ENCODE results near the gene OTUD3. TPM values are rescaled to one million over a fixed set of nuclear protein-coding genes. Genes with fewer than 3 reads are reported as not detected.

Gene OTUD3
- total RNA-seq, 4 donors from 2014 or later = 4.4 to 7.6 (median 5.3) TPM

- peak; percentile 89 for DNase-seq (ENCODE audit: low spot score)
- ATAC-seq (ENCODE audit: low FRiP score) = peak; percentile 77
- TF ChIP-seq CTCF (IDR thresholded peaks at IDR 0.05) = peak in 2 of 3 donors; percentile 45 to 82
Observed at GRCh38 chr1:19918057-19918456, 35.9 kb downstream of the OTUD3 start.

- ATAC-seq (ENCODE audit: low FRiP score) = no peak
- no peak for TF ChIP-seq CTCF (IDR thresholded peaks at IDR 0.05)
- DNase-seq (ENCODE audit: low spot score) = no peak
Observed at GRCh38 chr1:19920132-19920710, 38.0 kb downstream of the OTUD3 start.

GRCh38 chr1:19921310-19921709 lies 39.1 kb downstream of the OTUD3 start:
- no peak for TF ChIP-seq CTCF (IDR thresholded peaks at IDR 0.05)
- no peak for ATAC-seq (ENCODE audit: low FRiP score)
- DNase-seq (ENCODE audit: low spot score) = no peak

GRCh38 chr1:19922015-19922688 lies 40.0 kb downstream of the OTUD3 start:
- TF ChIP-seq CTCF (IDR thresholded peaks at IDR 0.05) = no peak
- no peak for DNase-seq (ENCODE audit: low spot score)
- no peak for ATAC-seq (ENCODE audit: low FRiP score)

GRCh38 chr1:19923137-19923952 lies 41.1 kb downstream of the OTUD3 start, which contains the start of gene PLA2G2E:
Gene PLA2G2E (minus strand): TSS chr1:19923617. CDS start chr1:19923559, 58 bp downstream.
- ATAC-seq (ENCODE audit: low FRiP score) (no peak), DNase-seq (ENCODE audit: low spot score) (no peak)
- TF ChIP-seq CTCF (IDR thresholded peaks at IDR 0.05) = no peak

GRCh38 chr1:19923953-19924346 lies 41.8 kb downstream of the OTUD3 start:
- no peak for ATAC-seq (ENCODE audit: low FRiP score)

More at GRCh38 chr1:19923953-19924346, 41.8 kb downstream of the OTUD3 start:
- no peak for DNase-seq (ENCODE audit: low spot score)
- no peak for TF ChIP-seq CTCF (IDR thresholded peaks at IDR 0.05)

Measured in omental fat pad (tissue), 4 donors.